NCI-H446 treated with DMSO at 0.1 percent for 48 hours (cell line): ENCODE data around the gene MUC15.

Experiments used
- DNase-seq: peaks from one replicate; lab custom pipeline; 2025; lab: John Stamatoyannopoulos, UW

The MUC15 gene

GRCh38 chr11:26573896-26574295 is 1.8 kb upstream of the MUC15 start:
- DNase-seq, result no peak

- DNase-seq, result no peak
Observed at GRCh38 chr11:26572770-26573402, 823 bp upstream of the MUC15 start.

- DNase-seq, result no peak
Observed at GRCh38 chr11:26569646-26570045, 2.4 kb downstream of the MUC15 start.

- no peak for DNase-seq
Observed at GRCh38 chr11:26558190-26558589, 13.9 kb downstream of the MUC15 start.

GRCh38 chr11:26557666-26558065 is 14.4 kb downstream of the MUC15 start:
- no peak for DNase-seq

GRCh38 chr11:26556582-26556981 is 15.5 kb downstream of the MUC15 start:
- DNase-seq, result no peak

GRCh38 chr11:26554455-26554854 is 17.6 kb downstream of the MUC15 start:
- no peak for DNase-seq

GRCh38 chr11:26553182-26553581 is 18.9 kb downstream of the MUC15 start:
- DNase-seq, result no peak

- DNase-seq, result no peak
Observed at GRCh38 chr11:26551186-26551801, 20.8 kb downstream of the MUC15 start.

- no peak for DNase-seq
Observed at GRCh38 chr11:26550022-26550421, 22.0 kb downstream of the MUC15 start.

- no peak for DNase-seq
Observed at GRCh38 chr11:26549176-26549575, 22.9 kb downstream of the MUC15 start.

- DNase-seq, result no peak
Observed at GRCh38 chr11:26541870-26542269, 30.2 kb downstream of the MUC15 start.

GRCh38 chr11:26539517-26539916 is 32.5 kb downstream of the MUC15 start:
- no peak for DNase-seq

- no peak for DNase-seq
Observed at GRCh38 chr11:26537341-26537740, 34.7 kb downstream of the MUC15 start.

- DNase-seq, result no peak
Observed at GRCh38 chr11:26527685-26528084, 44.4 kb downstream of the MUC15 start.

GRCh38 chr11:26522912-26523610 is 49.0 kb downstream of the MUC15 start:
- no peak for DNase-seq

- DNase-seq, result no peak
Observed at GRCh38 chr11:26519469-26519868, 52.6 kb downstream of the MUC15 start.

- DNase-seq, result no peak
Observed at GRCh38 chr11:26512196-26512595, 59.9 kb downstream of the MUC15 start.

- DNase-seq, result no peak
Observed at GRCh38 chr11:26510756-26511155, 61.3 kb downstream of the MUC15 start.

GRCh38 chr11:26510164-26510563 is 61.9 kb downstream of the MUC15 start:
- no peak for DNase-seq
